Loucy (cell line): ENCODE results near the gene LRP3.

Source experiments
- H2AFZ ChIP-seq: fragments of 200-600 bp; sonication (generic); 2 replicates; pipeline ENCODE4 v1.6.0; 2016; ENCODE audit warnings: antibody characterized with exemption, mild to moderate bottlenecking, low read length, moderate library complexity
- H3F3A ChIP-seq: fragments of 200-600 bp; 2 replicates; pipeline ENCODE4 v1.6.0; 2016; ENCODE audit warnings: antibody characterized with exemption, low read depth, mild to moderate bottlenecking
- H3K27me3 ChIP-seq: fragments of 200-600 bp; sonication (generic); 2 replicates; pipeline ENCODE4 v1.6.1; 2014; ENCODE audit warnings: low read length, mild to moderate bottlenecking; ENCODE audit not compliant: insufficient read depth, poor library complexity, severe bottlenecking
- H3K36me3 ChIP-seq: fragments of 200-600 bp; sonication (generic); 2 replicates; pipeline ENCODE4 v1.6.1; 2016; ENCODE audit warnings: low read length; ENCODE audit not compliant: insufficient read depth
- H3K4me1 ChIP-seq: fragments of 200-600 bp; sonication (generic); 2 replicates; pipeline ENCODE4 v1.5.1; 2014; ENCODE audit warnings: low read length, mild to moderate bottlenecking; ENCODE audit not compliant: insufficient read depth, poor library complexity, severe bottlenecking
- H3K4me2 ChIP-seq: fragments of 200-600 bp; sonication (generic); 2 replicates; pipeline ENCODE4 v1.6.0; 2014; ENCODE audit warnings: antibody characterized with exemption, low read length, low read depth, mild to moderate bottlenecking; ENCODE audit not compliant: poor library complexity, severe bottlenecking
- H3K4me3 ChIP-seq: fragments of 200-600 bp; sonication (generic); 2 replicates; pipeline ENCODE4 v1.5.1; 2014; ENCODE audit warnings: low read length, mild to moderate bottlenecking, mixed read lengths; ENCODE audit not compliant: poor library complexity, severe bottlenecking
- H3K79me2 ChIP-seq: fragments of 200-600 bp; sonication (generic); 2 replicates; pipeline ENCODE4 v1.6.1; 2014; ENCODE audit warnings: low read length; ENCODE audit not compliant: insufficient read depth
- H3K9ac ChIP-seq: fragments of 200-600 bp; sonication (generic); 2 replicates; pipeline ENCODE4 v1.6.0; 2014; ENCODE audit warnings: mild to moderate bottlenecking, low read depth, low read length, moderate library complexity; ENCODE audit not compliant: poor library complexity, severe bottlenecking
- H3K9me2 ChIP-seq: fragments of 200-600 bp; sonication (generic); replicated peaks from 2 replicates; pipeline ENCODE4 v1.6.1; 2016; ENCODE audit warnings: low read depth, low read length, mixed read lengths
- H3K9me3 ChIP-seq: fragments of 200-600 bp; sonication (generic); 2 replicates; pipeline ENCODE4 v1.6.1; 2014; ENCODE audit warnings: mild to moderate bottlenecking, antibody characterized with exemption, low read length, low read depth; ENCODE audit not compliant: insufficient read depth
- H4K20me1 ChIP-seq: fragments of 200-600 bp; sonication (generic); 2 replicates; pipeline ENCODE4 v1.6.0; 2014; ENCODE audit warnings: antibody characterized with exemption, low read length, mild to moderate bottlenecking; ENCODE audit not compliant: insufficient read depth, poor library complexity, severe bottlenecking
- CTCF ChIP-seq: fragments of 200-600 bp; sonication (generic); conservative IDR thresholded peaks from 2 replicates; pipeline ENCODE4 v1.5.1; 2014; ENCODE audit warnings: mild to moderate bottlenecking, antibody characterized with exemption, low read length
- EZH2phosphoT487 ChIP-seq: fragments of 200-600 bp; IDR thresholded peaks from 2 replicates; pipeline ENCODE4 v1.6.1; 2018; ENCODE audit warnings: antibody characterized with exemption, mild to moderate bottlenecking, moderate library complexity, borderline replicate concordance

The LRP3 gene

GRCh38 chr19:33242911-33243310 lies 48.8 kb downstream of the LRP3 start:
- H2AFZ ChIP-seq, result no peak overlapping the region
- H3K9me2 ChIP-seq, result no peaks in the 10 kb centered on the region
- no peaks in the 10 kb centered on the region for H3K36me3 ChIP-seq
- no peak overlapping the region for H3K9ac ChIP-seq
- no peaks in the 10 kb centered on the region for H3F3A ChIP-seq
- TF ChIP-seq EZH2phosphoT487, result no peak
- no peak for TF ChIP-seq CTCF
- H3K79me2 ChIP-seq, result no peaks in the 10 kb centered on the region
- no peak overlapping the region for H3K4me2 ChIP-seq
- H3K4me1 ChIP-seq, result peaks cover 9% of the 10 kb centered on the region
- no peaks in the 10 kb centered on the region for H3K27me3 ChIP-seq
- peaks cover 8% of the 10 kb centered on the region; the same call in 1 of the 2 replicates for H3K9me3 ChIP-seq
- no peak overlapping the region for H3K4me3 ChIP-seq
- no peaks in the 10 kb centered on the region for H4K20me1 ChIP-seq

GRCh38 chr19:33245948-33246708 lies 52.0 kb downstream of the LRP3 start:
- Histone ChIP-seq H3K36me3 (no peaks in the 10 kb centered on the region), H3K9me3 (peaks cover 8% of the 10 kb centered on the region; the same call in 1 of the 2 replicates), H3K4me2 (no peak overlapping the region), H3K4me3 (no peak overlapping the region), H4K20me1 (no peaks in the 10 kb centered on the region), H2AFZ (no peak overlapping the region), H3K4me1 (peaks cover 9% of the 10 kb centered on the region), H3K79me2 (no peaks in the 10 kb centered on the region), H3K9me2 (no peaks in the 10 kb centered on the region), H3F3A (no peaks in the 10 kb centered on the region), H3K9ac (no peak overlapping the region), H3K27me3 (no peaks in the 10 kb centered on the region)
- TF ChIP-seq CTCF (peak; percentile 75), EZH2phosphoT487 (no peak)

GRCh38 chr19:33246709-33247440 lies 52.7 kb downstream of the LRP3 start:
- TF ChIP-seq EZH2phosphoT487, result no peak
- TF ChIP-seq CTCF, result no peak
- Histone ChIP-seq H3K36me3 (no peaks in the 10 kb centered on the region), H2AFZ (no peak overlapping the region), H3K9me3 (peaks cover 8% of the 10 kb centered on the region; the same call in 1 of the 2 replicates), H3K27me3 (no peaks in the 10 kb centered on the region), H3K4me3 (no peak overlapping the region), H3K4me1 (peaks cover 9% of the 10 kb centered on the region), H3K9ac (no peak overlapping the region), H4K20me1 (no peaks in the 10 kb centered on the region), H3K9me2 (no peaks in the 10 kb centered on the region), H3K79me2 (no peaks in the 10 kb centered on the region), H3F3A (no peaks in the 10 kb centered on the region), H3K4me2 (no peak overlapping the region)
